Measurements from ENCODE around the gene IVD.

The IVD gene

GRCh38 chr15:40421246-40422157, 15.9 kb downstream of the IVD start:
- peak; percentile 19 for DNase-seq (ENCODE audit: extremely low read depth, low read depth)
- no peak overlapping the region for H3K4me3 ChIP-seq (replicated peaks; ENCODE audit: low read depth, low read length)
- TF ChIP-seq CTCF (IDR thresholded peaks at IDR 0.05; ENCODE audit: low read depth, low read length, missing control alignments): peak; percentile 88

- no peak for DNase-seq (ENCODE audit: extremely low read depth, low read depth)
- no peak for TF ChIP-seq CTCF (IDR thresholded peaks at IDR 0.05; ENCODE audit: low read depth, low read length, missing control alignments)
These were observed 19.0 kb downstream of the IVD start for GRCh38 chr15:40424483-40425115.

GRCh38 chr15:40425681-40426080, 20.1 kb downstream of the IVD start:
- no peak for DNase-seq (ENCODE audit: extremely low read depth, low read depth)
- TF ChIP-seq CTCF (IDR thresholded peaks at IDR 0.05; ENCODE audit: low read depth, low read length, missing control alignments): no peak
- H3K4me3 ChIP-seq (replicated peaks; ENCODE audit: low read depth, low read length): no peak overlapping the region

More at GRCh38 chr15:40424483-40425115, 19.0 kb downstream of the IVD start:
- no peak overlapping the region for H3K4me3 ChIP-seq (replicated peaks; ENCODE audit: low read depth, low read length)

GRCh38 chr15:40427188-40427587, 21.6 kb downstream of the IVD start:
- no peak for TF ChIP-seq CTCF (IDR thresholded peaks at IDR 0.05; ENCODE audit: low read depth, low read length, missing control alignments)
- DNase-seq (ENCODE audit: extremely low read depth, low read depth): no peak
- no peak overlapping the region for H3K4me3 ChIP-seq (replicated peaks; ENCODE audit: low read depth, low read length)

GRCh38 chr15:40428185-40428584, 22.6 kb downstream of the IVD start:
- no peak overlapping the region for H3K4me3 ChIP-seq (replicated peaks; ENCODE audit: low read depth, low read length)
- TF ChIP-seq CTCF (IDR thresholded peaks at IDR 0.05; ENCODE audit: low read depth, low read length, missing control alignments): no peak
- no peak for DNase-seq (ENCODE audit: extremely low read depth, low read depth)

GRCh38 chr15:40429068-40429710, 23.6 kb downstream of the IVD start:
- TF ChIP-seq CTCF (IDR thresholded peaks at IDR 0.05; ENCODE audit: low read depth, low read length, missing control alignments): no peak
- no peak overlapping the region for H3K4me3 ChIP-seq (replicated peaks; ENCODE audit: low read depth, low read length)
- no peak for DNase-seq (ENCODE audit: extremely low read depth, low read depth)

All from HFF-Myc (cell line).